ENCODE data around the gene SPR.
A peak's percentile ranks its signal among the peaks of the same experiment; 100 is the strongest.
"Not testable (repeated sequence)": the region's sequence is repeated elsewhere in the genome, so short reads cannot be mapped to it uniquely, and the experiment has no call there.

SPR gene

GRCh38 chr2:72889991-72890390 is 2.8 kb downstream of the SPR start:
- DNase-seq: no peak

GRCh38 chr2:72891091-72891818 is 4.0 kb downstream of the SPR start:
- no peak for DNase-seq

DNA sequence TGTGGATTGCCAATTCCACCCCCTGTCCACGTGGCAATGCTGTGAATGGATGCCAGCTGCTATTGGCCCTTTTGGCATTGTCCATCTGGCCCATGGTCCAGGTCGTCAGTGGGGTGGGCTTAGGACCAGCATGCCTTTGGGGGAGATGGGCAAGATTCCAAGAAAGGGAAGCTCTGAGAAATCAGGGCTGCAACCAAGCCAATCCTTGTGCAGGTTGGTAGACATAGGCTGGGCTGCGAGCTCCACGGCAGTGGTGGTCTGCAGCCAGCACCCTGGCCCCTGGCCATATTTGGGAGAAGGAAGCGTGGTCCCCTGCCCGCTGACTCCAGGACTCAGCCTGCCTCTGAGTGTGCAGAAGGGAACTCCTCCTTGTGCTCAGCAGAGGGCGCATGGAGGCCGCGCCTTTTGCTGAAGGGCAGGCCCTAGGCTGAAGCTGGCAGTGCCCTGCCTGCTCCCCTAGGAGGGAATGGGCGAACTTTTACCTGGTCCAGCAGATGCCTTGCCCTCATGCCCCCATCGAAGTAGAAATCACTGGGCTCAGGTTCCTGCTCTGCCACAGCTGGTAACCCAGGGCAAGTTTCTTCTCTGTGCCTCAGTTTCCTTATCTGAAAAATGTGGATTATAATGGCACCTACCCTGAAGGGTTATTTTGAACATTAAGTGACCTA is 5.4 kb downstream of the SPR start:
- peak; percentile 77 for DNase-seq

DNA sequence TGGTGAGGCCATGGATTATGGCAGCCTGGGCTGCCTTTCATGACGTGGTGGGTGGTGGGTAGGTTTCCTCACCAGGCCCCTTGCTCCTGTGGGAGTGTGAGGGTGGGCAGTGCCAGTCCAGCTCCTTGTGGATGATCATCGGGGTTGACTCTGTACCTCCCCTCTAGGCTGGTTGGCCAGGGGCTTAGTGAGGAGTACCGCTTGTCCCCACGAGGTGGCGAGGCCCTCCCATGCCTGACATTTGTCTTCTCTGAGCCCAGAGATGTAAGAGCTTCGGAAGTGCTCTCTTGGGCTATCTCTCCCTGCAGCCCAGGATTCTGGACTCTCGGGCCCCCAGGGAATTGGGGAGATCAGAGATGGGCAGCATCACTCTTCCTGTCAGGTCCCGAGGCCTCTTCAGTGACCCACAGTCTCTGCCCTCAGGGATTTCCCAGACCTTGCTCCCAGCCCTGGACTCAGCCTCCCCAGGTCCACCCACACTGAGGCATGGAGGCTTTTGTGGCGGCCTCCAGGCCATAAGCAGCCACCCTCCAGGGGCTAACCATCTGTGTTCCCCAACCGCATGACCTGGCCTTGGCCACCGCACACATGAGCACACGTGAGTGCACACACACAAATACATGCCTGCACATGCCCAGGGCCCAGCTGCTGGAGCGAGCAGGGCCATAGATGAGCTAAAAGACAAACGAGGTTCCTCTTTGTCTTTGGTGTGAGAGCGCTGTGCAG is 6.5 kb downstream of the SPR start:
- DNase-seq: peak; percentile 85

- no peak for DNase-seq
Observed at GRCh38 chr2:72894514-72894913, 7.3 kb downstream of the SPR start.

DNA sequence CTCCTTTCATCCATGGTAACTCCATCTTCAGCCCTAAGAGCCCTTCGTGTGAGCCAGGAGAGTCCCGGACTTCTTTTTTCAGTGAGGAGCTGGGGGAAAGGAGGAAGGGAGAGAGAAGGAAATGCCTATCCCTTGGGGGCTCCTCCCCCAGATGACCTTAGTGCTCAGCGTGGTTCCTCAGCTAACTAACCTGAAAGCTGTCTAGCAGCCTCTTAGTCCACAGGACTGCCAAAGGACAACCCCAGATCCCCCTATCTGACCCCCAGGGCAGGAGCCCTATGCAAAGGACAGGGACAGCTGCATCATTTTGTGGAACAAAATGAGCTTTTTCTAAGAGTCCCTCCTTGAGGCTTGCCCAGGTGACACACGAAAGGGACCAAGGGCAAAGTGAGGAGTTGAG is 7.9 kb downstream of the SPR start:
- peak; percentile 11 for DNase-seq

DNA sequence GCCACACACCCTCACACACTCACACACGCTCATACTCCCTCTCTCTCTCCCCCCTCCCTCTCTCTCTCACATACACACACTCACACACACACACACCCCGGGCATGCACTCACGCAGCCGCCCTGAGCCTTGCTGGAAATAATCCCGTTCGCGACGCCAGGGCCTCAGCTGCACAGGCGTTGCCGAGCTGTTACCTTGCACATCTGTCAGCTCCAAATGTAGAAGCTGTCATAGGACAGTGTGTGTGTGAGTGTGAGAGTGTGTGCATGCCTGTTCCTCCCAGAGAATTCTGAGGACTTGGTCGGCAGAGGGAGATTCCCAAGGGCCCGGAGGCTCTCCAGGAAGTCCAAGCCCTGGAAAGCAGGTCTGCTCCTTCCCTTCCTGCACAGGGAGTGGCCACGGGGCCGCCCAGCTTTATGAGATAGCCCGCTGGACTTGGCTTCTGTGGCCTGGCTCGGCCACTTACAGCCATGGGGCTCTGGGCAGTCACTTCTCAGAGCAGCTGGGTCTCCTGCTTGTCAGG is 8.6 kb downstream of the SPR start:
- peak; percentile 76 for DNase-seq

DNA sequence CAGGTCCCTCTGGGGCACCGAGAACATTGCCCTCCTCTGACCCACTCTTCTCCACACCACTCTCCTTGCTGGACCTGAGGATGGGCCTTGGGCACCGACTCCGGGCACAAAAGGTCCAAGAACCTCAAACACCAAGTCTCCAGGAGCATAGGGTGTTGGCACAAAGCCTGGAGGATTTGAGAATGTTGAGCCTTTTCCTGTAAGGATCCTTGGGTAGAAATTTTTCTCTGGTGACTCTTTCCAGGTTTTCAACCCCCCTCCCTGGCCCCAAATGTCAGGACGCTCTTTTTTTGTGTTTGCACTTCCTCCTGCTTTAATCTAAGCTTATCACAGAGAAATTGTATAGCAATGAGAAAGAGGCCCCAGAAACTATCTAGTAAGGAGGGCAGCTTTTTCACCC is 9.2 kb downstream of the SPR start:
- DNase-seq: no peak

- peak; percentile 32 for DNase-seq
Observed at GRCh38 chr2:72897785-72898584, 10.8 kb downstream of the SPR start.

GRCh38 chr2:72898585-72898906 is 11.3 kb downstream of the SPR start:
- no peak for DNase-seq

DNA sequence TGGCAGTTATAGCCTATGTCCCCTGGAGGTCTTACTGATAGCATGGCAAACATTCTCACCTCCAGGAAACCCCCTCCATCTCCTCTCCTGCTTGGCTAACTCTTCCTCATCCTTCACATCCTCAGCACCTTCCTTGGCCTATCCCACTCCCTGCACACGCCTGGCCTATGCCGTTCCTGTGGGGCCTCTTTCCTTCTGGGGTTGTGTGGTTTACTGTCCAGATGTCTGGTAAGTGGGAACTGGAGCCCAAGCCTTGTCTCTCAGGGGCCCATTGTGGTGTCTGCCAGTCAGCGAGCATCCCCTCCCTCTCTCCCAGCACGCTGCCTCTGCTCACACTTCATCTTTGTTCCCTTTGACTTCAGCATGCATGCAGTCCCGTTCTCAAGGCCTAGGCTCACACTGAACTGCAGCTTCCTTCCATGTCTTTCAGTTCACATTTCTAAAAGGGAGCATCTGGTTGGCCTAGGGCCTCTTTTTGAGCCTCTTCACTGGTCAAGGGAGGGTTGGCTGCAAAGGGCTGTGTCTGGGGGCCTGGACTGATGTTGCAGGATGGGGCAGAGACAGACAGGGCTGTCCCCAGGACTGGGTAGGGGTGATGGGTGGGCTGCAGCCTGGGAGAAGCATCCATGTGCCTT is 13.1 kb downstream of the SPR start:
- no peak for DNase-seq

DNA sequence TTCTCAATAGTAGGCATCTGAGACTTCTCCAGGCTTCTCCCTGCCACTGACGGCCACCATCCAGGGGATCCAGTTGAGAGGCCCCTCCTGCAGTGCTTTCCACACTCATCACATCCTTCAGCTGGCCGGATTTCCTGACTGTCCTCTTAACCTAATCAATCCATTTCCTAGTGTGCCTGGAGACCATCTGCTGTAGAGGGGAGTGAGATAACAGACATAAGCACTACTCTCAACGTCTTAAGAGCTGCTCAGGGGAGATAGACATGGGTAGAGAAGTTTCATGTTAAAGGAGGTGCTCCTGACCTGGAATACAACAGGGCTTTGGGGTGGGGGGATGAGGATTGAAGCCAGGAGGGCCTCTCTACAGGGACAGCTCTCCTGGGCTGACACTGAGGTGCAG is 14.2 kb downstream of the SPR start:
- no peak for DNase-seq

DNA sequence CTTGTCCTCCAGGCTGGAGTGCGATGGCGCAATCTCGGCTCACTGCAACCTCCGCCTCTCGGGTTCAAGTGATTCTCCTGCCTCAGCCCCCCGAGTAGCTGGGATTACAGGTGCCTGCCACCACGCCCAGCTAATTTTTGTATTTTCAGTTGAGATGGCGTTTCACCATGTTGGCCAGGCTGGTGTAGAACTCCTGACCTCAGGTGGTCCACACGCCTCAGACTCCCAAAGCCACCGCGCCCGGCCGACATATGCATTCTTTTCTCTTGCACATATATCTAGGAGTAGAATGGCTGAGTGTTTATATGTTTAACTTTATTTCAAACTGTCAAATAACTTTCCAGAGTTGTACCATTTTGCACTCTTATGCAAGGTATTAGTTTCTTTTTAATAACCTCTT is 20.2 kb downstream of the SPR start:
- DNase-seq: not testable (repeated sequence)

- DNase-seq: no peak
Observed at GRCh38 chr2:72908741-72909140, 21.5 kb downstream of the SPR start.

- no peak for DNase-seq
Observed at GRCh38 chr2:72911256-72911655, 24.0 kb downstream of the SPR start.

DNA sequence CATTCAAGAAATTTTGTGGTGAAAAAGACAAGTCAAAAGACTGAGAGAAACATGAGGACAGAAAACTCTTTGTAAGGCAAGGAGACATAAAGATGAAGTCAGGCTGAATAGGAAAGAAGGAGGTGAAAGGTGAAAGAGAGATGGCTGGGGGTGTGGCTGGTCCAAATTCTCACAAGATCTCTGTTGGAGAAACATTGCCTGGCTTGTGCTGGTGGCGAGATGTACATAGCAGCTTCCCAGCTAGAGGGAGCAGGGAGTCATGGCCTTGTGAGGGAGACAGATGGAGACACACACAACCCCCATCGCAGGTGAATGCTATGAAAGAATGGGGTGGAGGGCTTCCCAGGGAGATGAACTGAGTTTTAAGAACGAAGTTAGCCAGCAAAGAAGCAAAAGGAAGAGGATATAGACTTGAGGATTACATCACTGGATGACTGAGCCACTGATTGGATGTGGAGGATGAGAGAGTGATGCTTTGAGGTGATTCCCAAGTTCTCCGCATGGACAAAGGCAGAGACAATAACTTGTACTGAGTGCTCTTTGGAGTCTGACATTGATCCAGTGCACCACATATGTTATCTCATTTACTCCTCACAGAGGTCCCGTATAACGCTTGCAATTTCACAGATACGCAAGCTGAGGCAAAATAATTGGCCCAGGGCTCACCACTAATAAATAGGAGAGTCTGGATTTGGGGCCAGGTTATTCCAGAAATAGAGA is 26.4 kb downstream of the SPR start:
- DNase-seq: no peak

DNA sequence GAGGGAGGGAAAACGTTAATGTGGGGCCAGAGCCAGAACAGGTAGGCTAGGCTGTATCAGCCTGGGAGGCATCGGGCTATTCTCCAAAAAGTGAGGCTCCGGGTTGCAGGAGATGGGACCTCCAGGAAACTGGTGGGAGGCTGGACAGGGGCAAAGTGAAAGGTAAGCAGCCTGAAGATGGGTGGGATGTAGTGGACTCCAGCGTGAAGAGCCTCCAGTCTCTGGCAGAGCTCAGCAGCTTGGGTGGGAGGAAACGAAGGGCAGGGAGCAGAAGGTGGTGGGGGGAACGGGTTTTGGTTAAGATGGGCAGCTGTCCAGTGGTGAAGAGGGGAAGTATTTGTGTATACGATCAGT is 27.0 kb downstream of the SPR start:
- DNase-seq: no peak

DNA sequence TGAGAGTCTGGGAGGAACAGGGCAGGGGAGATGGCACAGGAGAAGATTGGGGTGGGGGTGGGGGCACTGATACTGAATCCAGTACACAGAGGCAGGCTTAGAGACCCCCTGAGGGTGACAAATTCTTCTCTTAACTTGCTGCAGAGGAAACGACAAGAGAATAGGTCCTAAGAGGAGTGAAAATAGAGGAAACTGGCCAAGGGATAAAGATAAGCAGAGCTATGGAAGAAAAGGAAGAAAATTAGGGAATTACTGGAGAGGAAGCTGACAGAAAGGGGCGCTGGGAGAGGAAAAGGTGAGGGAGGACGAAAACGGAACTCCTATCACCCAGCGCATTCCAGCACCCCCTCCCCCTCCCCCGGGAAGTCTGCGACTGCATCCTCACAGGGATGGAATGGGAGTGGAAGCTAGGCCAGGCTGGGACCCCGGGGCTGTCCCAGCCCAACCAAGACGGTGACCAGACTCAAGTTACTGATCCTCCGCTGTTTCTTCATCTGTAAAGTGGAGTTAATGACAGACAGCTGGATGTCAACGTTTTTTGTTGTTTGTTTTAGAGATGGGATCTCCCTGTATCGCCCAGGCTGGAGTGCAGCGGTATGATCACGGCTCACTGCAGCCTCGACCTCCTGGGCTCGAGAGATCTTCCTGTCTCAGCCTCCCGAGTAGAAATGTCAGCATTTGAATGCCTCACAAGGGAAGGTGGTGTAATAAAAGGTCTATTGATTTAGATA is 27.5 kb downstream of the SPR start:
- no peak for DNase-seq

DNA sequence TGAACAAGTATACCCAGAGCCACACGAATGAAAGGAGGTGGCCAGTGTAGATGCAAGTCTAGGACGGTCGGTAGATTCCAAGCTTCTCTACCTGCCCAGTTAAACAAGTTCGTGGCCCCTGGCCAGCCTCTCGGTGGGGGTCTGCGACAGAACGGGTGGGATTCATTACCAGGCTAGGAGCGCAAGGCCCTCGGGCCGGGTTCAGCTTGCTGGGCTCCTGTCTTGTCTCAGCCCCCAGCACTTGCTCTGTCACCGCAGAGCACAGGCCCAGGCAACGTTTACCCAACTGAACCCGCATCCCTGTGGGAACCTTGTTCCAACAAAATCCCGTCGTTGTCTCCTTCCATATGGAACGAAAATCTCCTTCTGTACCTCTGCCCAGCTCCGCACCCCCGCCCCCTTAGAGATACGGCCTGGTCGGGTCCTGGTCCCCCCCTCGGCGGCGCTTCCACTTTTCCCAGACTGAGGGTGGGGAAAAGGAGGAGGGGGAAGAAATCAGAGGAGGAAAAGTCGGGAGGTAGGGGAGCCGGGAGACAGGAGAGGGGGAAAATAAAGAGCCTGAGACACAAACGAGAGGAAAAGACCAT is 28.2 kb downstream of the SPR start:
- DNase-seq: peak; percentile 46

- DNase-seq: peak; percentile 82
Observed at GRCh38 chr2:72915907-72916742, 28.9 kb downstream of the SPR start.
